Head of caudate nucleus (tissue), 42 donors: Measurements from ENCODE around the gene ANTXR1.
"Not testable (repeated sequence)": the region's sequence is repeated elsewhere in the genome, so short reads cannot be mapped to it uniquely, and the experiment has no call there.

Experiments
- DNase-seq, 42 donors: peaks; one replicate each; pipeline versions ENCODE4 v3.0.0 to v3.0.0-alpha.2; 2020 to 2021; ENCODE audit warnings: mixed read lengths in 7 of 42
- intact Hi-C: fragments of 100-400 bp; cut with DNase I; formaldehyde crosslinking; loops from one replicate; pipeline ENCODE4 v1.15.0; 2022

Gene ANTXR1

DNA sequence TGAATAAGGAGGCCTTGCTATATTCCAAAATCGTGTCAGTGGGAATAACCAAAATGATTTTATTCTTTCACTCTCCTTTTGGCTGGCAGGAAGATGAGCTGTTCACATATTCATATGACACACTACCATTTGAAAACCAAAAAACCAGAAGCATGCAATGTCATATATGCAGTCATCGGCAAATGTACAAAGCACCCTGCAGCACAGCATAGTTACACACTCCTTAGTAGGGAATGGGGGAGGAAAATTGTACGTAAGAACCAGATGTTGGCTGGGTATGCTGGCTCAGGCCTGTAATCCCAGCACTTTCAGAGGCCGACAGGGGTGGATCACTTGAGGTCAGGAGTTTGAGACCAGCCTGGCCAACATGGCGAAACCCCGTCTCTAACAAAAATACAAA lies 197.4 kb downstream of the ANTXR1 start:
- DNase-seq: no peak
- intact Hi-C loops: no loop called here

DNA sequence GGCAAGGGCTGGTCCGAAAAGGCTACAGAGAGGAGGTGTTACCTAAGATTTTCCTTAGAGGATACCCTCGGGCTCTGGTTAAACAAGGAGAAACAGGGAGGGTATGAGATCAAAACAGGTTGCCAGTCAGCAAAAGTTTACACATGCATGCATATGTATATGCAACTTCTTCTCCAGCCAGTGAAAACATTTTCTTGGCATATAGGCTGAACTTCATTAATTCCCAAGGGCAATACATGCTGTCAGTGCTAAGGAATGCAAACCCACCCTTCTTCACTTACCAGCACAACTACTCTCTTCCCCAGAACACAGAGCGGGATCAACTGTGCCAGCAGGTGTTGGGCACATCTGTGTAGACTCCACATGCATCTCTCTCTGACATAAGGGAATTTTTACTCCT lies 198.1 kb downstream of the ANTXR1 start:
- intact Hi-C loops: no loop called here
- no peak for DNase-seq

DNA sequence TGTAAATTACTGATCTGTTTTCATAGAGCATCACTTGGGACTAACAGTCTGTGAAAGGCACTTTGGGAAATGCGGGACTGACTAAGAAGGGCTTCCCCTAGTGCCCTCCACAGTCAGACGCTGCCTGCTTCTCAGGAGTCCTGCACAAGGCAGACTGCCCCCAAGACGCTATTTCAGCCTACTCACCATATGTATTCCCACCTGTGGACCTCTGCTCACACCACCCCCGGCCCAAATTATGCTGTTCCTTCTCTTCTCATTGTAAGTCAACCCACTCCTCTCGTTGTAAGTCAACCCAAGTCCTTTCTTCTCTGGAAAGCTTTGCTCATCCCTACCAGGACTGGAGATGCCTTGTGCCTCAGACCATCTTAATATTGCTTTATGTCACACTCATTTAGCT lies 198.7 kb downstream of the ANTXR1 start:
- no peak for DNase-seq
- intact Hi-C loops: no loop called here

DNA sequence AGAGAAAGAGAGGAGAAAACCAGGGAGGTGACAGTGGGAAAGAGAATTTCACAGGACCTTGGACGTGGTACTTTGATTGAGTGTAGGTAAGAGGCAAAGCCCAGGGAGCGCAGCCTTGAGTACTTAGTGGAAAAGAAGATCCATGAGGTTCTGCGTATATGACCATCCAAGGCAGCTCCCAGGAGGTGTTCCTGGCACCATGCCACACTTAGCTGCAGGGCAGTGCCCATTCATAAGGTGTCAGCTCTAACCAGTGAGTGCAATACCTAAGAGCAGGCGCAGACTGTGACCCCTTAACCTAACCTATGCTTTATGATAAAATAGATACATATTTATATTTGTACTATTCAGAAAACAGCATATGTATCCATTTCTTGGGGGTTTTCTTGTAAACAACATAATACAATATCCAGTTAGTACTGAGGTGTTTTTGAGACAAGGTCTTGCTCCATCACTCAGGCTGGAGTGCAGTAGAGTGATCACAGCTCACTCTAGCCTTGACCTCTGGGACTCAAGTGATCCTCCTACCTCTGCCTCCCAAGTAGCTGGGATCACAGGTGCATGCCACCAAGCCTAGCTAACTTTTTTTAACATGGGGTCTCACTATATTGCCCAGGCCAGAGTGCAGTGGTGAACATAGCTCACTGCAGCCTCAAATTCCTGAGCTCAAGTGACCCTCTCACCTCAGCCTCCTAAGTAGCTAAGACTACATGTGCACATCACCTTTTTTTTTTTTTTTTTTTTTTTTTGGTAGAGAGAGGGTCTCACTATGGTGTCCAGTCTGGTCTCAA lies 199.5 kb downstream of the ANTXR1 start:
- intact Hi-C loops: no loop called here
- no peak for DNase-seq

DNA sequence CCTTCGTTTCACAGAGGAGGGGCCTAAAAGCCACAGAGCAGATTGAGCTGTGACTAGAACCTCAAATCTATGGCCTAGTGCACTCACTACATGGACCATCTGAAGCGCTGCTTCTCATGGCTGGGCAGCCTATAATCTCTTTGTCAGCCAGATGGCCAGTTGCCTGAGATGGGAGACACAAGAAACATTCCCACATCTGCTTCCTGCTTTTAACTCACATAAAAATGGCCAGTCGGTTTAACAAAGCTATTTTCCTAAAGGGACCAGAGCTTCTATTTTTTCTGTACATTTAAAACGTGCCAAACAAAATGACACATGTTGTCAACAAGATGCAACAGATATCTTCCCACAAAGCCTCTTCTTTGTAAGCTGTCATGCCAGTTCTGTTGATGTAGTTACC lies 200.2 kb downstream of the ANTXR1 start:
- intact Hi-C loops: no loop called here
- no peak for DNase-seq

DNA sequence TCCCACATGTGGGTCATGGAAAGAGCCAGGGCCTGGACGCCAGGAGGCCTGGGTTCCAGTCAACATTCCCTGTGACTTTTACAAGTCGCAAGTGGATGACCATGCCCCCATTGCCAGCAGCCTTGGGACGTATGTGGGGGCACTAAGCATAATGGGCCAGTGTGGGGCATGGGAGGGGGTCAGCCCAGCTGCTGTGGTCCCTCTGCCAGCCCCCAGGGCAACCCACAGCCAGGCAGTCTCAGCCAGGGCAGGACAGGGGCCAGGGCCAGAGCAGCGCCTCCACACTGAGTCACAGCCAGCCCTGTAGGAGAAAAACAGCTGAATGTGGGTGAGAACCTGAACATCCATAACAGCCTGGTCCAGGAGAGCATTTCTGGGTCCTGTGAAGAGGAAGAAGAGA lies 200.8 kb downstream of the ANTXR1 start:
- no peak for DNase-seq
- intact Hi-C loops: no loop called here

DNA sequence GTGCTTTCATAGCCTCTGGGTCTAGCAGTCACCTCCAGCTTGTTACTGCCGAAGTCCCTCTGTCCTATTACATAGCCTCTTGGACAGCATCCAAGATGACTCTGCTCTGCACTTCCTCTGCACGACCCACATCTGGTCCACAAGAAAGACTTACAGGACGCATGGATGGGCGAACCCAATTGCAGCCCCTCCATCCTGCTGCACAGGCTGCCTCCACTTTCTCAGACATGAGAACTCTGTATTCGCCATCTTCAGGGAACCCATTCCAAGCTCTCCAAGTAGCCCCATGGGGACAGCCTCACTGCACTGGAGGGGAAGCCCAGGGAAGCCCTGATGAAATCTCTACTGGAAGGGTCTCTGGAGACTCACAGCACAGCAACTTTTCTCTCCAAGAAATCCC lies 201.9 kb downstream of the ANTXR1 start:
- intact Hi-C loops: no loop called here

DNA sequence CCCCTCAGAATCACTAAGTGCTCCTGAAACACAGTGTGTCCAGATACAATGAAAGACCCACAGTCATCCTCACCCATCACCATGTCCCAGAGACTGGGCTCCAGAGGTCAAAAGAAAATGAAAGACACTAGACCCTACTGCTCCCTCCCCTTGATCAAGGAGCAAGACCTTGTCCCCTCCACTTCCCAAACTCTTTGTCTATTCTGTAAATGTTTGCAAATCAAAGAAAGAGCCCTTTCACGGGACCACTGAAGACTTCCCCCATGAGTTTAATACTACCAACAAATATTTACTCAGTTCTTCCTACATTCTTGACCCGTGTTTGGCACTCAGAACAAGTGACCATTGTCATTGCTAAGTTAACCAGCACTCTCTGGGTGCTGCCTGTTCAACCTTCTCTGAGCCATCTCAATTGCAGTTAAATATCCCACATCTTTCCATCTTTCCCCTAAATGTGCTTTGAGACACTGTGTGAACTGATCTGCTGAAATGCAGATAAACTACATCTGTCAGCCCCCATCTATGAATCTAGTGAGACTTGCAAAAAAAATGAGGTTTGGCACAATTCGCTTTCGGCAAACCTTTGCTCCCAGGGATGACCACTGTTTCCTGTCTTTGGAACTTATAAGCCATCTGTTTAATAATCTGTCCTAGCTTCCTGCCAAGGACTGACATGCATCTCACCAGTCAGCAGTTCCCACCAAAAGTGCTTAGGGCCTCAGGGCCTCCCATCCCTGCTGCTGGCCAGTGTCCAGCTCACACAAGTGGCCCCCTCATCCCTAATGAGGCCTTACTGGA lies 203.8 kb downstream of the ANTXR1 start:
- intact Hi-C loops: no loop called here
- no peak for DNase-seq

More for the DNA sequence above, 201.9 kb downstream of the ANTXR1 start:
- peak in 3 of 42 donors; percentile 15 to 24 (median 18) for DNase-seq

DNA sequence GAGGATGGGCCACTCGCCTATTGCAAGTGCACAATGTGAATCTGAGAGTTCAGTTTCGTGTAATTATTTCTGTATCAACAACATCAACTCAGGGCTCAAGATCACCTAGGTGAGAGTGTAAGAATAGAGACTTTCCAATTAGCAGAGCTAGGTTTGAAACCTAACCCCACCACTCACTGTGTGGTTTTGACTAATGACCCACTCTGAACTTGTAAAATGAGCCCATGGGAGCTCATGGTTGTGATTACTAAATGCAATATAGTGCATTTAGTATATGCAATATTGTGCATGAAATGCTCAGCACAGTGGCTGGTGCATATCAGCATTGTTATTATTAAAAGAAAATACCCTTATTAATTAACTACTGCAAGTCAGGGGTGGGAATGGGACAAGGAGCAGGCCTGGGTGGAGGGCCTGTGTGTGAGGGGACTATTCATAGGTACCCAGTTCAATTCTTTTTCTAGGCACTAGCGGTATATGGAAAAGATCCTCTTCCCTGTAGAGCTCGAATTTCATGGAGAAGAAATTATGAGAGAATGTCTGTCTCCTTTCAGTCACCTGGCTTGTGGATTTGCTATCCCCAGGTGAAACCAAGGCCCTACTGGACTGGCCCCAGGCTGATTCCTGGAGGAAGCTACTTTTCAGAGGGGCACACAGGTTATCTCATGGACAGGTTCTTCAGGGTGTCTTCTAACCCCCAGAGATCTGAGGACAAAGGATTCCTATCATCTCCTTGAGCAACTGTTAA lies 204.5 kb downstream of the ANTXR1 start:
- intact Hi-C loops: no loop called here
- no peak for DNase-seq

DNA sequence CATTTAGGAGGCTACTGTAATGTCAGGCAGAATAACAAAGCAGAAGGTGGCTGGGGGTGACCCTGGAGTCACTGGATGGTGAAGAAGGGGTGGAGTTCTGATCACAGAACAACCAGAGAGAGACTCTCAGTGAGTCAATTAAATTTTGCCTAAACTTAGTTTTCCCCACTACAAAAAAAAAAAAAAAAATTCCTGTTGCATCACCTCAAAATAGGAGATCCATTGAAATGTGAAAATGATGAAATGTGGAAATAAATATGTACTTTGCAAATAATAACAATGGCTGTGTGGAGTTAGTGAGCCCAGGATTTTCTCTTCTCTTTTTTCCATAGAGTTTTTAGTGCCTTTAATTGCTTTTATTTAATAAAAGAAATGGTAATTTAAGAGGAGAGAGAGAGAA lies 208.5 kb downstream of the ANTXR1 start:
- no peak for DNase-seq
- intact Hi-C loops: no loop called here

DNA sequence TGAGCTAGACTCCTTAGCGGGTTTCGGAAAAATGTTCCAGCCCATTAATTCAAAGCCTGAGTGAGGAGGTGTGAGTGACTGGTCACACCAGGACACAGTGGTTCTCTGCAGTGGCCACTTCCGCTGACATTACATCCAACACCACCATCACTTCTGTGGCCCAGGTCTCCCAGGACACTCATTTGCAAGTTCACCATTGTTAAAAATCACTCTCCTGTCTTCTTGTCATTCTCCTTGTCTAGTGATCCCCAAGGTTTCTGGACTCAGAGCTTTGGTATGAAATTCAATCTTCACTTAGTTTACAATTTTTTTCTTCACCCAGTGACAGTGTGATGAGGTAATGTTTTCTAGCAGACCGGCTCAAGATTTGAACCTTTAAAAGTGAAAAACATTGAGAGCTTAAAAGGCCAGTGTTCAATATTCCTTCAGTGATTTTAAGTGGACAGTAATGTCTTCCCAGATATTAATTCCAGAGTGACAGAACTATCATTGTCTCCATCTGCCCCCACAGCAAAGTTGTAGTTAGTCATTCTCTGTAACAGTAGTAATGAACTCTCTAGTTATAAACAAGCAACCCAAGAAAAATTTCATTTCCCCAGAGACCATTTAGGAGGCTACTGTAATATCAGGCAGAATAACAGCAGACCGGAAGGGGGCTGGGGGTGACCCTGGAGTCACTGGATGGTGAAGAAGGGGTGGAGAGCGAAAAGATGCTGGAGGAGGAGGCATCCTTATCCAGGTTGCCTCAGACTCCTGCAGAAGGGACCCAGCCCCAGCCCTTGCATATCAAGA lies 209.2 kb downstream of the ANTXR1 start:
- no peak for DNase-seq
- intact Hi-C loops: no loop called here

DNA sequence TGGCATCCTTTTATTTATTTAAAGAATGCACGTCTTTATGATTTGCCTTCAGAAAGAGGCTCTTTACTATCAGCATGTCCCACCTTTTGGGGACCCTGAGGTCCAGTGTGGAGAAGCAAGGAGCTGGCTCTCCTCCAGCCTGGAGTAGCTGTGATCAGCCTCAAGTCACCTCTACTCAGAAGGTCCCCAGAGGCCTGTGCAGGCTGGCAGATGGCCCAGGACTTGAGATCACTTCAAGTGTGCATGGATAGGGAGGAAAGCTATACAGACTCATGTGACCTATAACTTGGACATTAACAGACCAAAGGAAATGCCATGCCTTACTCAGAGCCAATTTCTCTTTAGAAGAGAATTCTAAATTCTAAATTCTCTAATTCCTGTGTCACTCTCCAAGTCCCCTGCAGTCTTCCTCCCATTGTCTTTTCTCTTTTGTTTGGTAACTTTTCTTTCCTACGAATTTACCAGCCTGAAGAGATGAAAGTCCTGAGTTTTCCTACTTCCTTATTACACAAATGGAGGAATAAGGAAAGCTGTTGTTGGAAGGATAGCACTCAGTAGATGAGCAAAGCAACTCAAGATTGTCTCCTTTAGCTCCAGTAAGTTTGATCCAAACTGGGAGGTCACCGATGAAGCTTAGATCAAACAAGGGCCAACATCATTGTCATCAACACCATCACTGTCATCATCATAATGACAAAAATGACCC lies 210.1 kb downstream of the ANTXR1 start:
- intact Hi-C loops: no loop called here
- no peak for DNase-seq

DNA sequence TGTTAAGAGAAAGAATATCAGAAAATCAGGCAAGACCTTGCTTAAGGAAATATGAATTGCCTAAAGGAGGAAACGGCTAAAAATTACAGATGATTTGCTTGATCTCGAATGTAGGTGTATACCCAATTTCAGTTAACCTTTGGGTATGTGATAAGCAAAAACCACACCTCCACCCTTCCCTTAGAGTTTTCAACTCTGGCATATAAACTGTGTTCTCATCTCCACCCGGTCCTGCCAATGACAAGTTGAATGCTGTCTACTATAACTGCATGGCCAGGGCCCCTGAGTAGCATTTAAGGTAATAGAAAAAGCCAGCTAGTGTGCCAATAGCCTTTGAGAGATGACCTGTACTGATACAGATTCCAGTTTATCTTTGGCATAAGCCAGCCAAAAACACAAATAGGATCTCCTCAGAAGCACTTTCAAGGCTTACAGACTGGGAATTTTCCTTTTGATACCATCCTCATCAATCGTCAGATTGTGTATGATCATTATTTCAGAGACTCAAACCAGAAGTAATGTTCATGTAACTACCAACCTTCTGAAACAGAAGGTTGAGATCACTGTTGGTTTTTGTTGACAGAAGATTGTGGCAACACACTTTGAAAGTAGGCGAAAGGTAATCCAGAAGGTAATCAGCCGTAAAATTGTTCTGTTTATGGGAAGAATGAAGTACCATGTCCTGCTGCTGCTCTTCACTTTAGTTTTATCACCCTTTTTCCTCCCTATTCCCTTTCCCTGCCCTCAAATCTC lies 211.0 kb downstream of the ANTXR1 start:
- intact Hi-C loops: no loop called here
- no peak for DNase-seq

DNA sequence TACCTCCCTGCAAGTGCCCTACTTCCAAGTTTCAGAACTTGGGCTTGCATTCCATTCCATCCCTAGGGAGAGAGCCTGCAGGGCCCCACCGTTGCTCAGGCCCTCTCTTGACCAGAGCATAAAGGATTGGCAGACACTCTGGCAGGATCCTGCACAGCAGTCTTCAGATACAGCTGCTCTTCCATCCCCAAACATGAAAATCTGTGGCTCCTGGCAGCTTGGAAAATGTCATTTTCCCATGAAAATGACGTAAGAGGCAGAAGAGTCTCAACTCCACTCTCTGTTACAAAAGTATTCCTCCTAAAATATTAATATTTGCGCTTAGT lies 211.5 kb downstream of the ANTXR1 start:
- no peak for DNase-seq
- intact Hi-C loops: no loop called here

DNA sequence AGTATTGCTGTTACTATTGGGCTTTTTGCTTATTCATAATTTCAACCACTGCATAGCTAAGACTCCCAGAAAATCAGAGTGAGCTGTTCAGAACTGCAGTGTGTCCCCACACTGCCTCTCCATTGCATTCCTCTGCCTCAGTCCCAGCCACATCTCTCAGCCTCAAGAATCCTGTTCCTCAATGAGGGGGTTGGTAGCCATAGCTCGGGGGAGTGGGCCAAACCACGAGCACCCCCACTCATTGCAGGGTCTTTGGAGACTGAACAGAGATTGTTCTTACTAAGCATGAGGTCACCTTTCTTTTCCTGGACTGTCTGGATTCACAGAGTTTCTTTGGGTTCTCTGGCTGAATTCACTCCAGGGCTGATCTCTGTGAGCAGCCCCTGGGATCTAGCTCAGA lies 213.0 kb downstream of the ANTXR1 start:
- intact Hi-C loops: no loop called here
- no peak for DNase-seq

DNA sequence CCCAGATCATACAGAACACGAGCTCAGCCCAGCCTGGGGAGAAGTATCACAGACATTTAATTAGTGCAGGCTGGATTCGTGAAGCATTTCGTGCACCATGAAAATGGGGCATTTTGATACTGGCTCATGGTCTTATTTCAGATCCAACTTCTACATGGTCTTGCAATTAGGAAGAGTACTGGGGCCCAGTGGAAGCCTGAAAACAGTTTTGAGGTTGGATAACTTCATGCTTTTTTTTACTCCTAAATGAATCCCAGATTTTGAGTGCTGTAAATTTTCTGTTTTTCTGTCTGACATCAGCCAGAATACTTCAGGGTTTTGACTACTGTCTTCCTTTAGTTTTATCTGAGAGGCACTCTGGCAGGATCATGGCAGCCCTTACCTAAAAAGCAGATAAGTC lies 213.9 kb downstream of the ANTXR1 start:
- intact Hi-C loops: no loop called here
- no peak for DNase-seq

DNA sequence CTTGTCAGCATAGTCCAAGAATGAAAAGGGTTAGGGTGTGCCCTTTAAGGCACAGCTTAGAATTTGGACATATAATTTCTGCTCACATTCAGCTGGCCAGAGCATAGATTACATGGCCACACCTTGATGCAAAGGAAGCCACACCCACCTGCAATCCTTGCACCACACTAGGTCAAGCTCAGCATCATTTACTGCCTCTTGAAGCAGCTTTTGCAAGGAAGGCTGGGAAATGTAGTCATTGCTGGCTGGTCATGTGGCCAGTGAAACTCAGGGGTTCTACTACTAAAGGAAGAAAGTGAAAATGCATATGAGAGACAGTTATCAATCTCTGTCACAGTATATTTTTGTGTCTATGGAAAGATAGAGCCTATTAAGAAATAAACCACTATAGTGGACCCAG lies 214.7 kb downstream of the ANTXR1 start:
- intact Hi-C loops: no loop called here
- DNase-seq: no peak

DNA sequence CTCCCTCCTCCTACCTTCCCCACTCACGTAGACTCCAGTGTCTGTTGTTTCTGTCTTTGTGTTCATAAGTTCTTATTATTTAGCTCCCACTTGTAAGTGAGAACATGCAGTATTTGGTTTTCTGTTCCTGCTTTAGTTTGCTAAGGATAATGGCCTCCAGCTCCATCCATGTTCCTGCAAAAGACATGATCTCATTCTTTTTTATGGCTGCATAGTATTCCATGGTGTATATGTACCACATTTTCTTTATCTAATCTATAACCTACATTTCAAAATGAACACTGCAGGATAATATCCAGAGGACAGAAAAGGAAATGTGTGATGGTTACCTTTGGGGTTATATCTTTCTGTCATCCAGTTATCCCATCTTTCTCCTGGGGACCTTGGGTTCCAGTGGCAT lies 218.0 kb downstream of the ANTXR1 start:
- intact Hi-C loops: not testable (repeated sequence)

More for the DNA sequence above, 218.0 kb downstream of the ANTXR1 start:
- DNase-seq: not testable (repeated sequence)
